Fibroblast of mammary gland (primary cell): ENCODE results near the gene SORCS2.

ENCODE experiments used
- DNase-seq: peaks from one replicate; pipeline ENCODE4 v3.0.0-alpha.2; 2010; ENCODE audit warnings: low read depth
- H3K4me3 ChIP-seq: 2 replicates; pipeline ENCODE4 v1.5.1; 2011; ENCODE audit warnings: low read depth, mild to moderate bottlenecking, low read length, moderate library complexity; ENCODE audit not compliant: control insufficient read depth
- TF ChIP-seq, protein P1 (sequence below): conservative IDR thresholded peaks from 2 replicates; pipeline ENCODE4 v1.5.1; 2011; ENCODE audit warnings: low read depth, low read length, inconsistent platforms; ENCODE audit not compliant: control insufficient read depth, insufficient read depth

Gene SORCS2

DNA sequence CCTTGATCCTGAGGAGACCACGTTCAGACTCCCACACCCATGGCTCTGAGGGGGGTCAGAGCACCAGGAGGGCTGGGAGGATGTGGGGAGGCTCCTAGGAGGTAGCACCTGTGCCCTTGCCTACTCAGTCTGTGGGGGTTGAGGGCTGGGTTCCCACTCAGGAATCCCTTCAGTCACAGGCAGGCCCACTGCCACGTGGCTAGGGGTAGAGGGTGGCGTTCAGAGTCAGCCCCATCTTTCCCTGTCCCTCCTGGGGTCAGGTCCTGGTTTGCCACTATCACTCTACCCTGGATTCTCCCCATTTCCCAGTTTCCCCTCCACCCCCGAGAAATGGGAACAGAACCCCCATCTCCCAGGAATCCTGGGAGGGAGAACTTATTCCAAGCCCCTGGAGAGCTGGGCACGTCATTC lies 131.1 kb downstream of the SORCS2 start:
- no peak overlapping the region for H3K4me3 ChIP-seq
- no peak for DNase-seq
- TF ChIP-seq, protein P1, sequence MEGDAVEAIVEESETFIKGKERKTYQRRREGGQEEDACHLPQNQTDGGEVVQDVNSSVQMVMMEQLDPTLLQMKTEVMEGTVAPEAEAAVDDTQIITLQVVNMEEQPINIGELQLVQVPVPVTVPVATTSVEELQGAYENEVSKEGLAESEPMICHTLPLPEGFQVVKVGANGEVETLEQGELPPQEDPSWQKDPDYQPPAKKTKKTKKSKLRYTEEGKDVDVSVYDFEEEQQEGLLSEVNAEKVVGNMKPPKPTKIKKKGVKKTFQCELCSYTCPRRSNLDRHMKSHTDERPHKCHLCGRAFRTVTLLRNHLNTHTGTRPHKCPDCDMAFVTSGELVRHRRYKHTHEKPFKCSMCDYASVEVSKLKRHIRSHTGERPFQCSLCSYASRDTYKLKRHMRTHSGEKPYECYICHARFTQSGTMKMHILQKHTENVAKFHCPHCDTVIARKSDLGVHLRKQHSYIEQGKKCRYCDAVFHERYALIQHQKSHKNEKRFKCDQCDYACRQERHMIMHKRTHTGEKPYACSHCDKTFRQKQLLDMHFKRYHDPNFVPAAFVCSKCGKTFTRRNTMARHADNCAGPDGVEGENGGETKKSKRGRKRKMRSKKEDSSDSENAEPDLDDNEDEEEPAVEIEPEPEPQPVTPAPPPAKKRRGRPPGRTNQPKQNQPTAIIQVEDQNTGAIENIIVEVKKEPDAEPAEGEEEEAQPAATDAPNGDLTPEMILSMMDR: no peak

DNA sequence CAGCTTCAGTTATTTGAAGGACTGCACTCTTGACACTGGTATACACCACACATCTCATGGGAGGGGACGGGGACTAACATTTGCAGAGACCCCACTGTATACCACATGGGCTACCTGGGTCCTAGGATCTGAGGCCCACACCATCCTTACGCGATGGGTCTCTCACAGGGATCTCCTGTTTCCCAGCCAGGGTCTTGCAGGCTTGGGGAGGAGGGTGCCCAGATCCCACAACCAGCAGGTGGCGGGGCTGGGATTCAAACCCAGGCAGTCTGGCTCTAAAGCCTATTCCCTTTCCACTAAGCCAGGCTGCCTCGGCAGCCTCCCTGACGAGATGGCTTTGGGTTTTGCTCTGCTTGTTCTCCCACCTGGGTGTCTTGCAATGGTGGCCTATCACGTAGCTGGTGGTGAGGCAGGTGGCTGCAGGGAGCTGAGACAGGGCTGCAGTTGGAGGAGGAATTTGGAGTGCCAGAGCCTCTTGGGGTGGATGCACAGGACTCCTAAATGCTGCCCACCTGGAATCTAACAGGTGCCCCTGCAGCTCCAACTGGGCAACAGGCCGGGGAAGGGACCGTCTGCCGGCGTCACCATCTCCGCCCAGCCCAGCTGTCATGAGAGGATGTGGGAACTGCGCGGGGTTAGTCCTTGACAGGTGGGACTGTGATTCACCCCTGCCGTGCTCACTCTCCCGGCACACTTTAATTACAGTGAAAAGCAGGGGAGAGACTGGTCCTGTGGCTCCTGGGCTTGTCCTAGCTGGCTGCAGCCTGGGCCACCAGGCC lies 131.7 kb downstream of the SORCS2 start:
- DNase-seq: no peak
- H3K4me3 ChIP-seq: no peak overlapping the region
- TF ChIP-seq, protein P1: no peak

DNA sequence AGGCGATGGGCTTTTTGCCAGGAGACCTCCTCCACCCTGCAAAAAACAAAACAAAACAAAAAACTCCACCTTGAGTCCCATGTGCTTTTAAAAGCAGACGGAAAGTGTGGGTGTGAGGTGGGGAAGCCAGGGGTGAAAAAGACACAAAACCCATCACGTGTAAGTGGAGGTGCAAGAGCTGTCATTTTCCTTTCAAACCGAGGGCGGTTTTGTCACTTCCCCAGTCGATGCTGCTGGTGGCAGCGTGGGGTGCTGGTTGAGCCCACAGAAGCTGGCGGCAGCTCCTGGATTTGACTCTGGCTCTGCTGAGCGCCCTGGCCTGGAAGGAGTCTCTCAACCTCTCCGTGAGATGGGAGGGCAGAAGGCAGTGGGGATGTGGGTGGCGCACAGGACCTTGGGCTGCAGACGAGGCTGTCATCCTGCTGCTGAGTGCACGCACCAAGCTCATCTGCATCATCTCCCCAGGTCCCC lies 132.3 kb downstream of the SORCS2 start:
- no peak for DNase-seq
- H3K4me3 ChIP-seq: no peak overlapping the region

DNA sequence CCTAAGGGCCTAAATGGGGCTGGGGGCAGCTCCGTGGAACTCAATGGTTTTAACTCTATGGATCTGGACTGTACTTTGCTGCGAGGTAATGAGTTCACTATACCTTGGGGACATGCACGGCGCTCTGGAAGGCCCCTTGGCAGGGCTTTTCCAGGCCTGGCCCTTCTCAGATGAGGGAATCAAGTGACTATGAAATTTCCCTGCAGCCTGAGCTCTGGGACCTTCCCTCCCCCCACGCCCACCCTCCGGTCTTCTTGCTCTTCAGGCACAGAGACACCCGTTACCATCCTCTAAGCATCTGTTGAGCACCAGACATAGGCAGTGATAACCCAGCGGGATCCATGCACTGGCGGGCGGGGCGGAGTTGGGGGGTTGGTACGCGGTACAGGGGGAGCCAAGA lies 133.2 kb downstream of the SORCS2 start:
- TF ChIP-seq, protein P1: no peak
- no peak for DNase-seq
- H3K4me3 ChIP-seq: no peak overlapping the region

More for the DNA sequence above, 132.3 kb downstream of the SORCS2 start:
- TF ChIP-seq, protein P1: no peak

DNA sequence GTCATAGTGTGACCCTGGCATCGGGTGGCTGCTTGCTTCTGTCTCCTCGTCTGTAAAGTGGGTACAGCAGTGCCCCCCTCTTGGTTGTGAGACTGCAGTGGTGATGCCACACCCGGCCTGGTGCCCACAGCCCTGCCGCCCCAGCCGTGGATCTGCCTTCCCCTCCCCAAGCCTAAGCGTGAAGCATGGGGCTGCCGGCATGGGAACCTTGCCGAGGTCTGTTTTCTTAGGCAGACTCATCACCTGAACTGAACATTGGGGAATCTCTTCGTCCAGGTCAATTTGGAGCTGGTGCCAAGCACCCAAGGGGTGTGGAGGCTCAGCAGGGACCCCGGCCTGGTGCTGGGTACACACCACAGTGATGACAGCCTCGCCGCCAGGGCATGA lies 134.0 kb downstream of the SORCS2 start:
- TF ChIP-seq, protein P1: no peak
- no peak overlapping the region for H3K4me3 ChIP-seq
- no peak for DNase-seq

DNA sequence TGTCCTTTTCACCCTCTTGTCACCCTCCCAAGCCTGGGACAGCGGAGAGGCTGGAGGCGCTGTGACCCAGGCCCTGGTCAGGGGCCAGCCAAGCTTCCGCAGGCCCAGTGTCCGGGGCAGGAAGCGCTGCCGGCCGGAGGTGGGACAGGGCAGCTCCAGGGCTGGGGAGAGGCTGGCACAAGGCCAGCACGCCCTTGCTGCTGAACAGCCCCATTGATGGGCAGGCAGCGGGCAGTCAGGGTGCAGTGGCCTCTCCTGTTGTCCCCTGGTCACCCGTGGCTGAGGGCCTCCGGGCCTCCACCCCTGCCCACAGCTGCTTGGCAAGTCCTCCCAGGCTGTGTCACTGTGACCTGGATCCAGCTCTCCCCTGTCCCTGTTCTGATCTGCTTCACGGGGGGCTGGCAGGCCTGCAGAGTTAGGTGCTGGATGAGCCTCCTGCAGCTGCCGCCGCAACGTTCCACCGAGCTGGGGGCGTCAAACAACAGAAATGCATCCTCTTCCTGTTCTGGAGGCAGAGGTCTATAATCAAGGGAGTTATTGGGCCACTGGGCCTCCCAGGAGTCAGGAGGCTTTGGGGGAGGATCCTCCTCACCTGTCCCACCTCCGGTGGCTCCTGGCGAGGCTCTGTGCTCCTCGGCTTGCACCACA lies 134.5 kb downstream of the SORCS2 start:
- TF ChIP-seq, protein P1: no peak
- no peak for DNase-seq
- no peak overlapping the region for H3K4me3 ChIP-seq
